UCSD-AML1 (cell line): ENCODE measurements around the gene TPP2.

ENCODE experiments used
- DNase-seq: peaks from one replicate; lab custom pipeline; 2025; ENCODE audit not compliant: unreplicated experiment; lab: John Stamatoyannopoulos, UW

TPP2 gene

GRCh38 chr13:102651892-102652291 is 55.1 kb downstream of the TPP2 start:
- no peak for DNase-seq

GRCh38 chr13:102654756-102655155 is 58.0 kb downstream of the TPP2 start:
- DNase-seq = no peak

- no peak for DNase-seq
Observed at GRCh38 chr13:102657630-102658029, 60.8 kb downstream of the TPP2 start.

- no peak for DNase-seq
Observed at GRCh38 chr13:102658660-102659059, 61.9 kb downstream of the TPP2 start.

GRCh38 chr13:102659168-102659713 is 62.5 kb downstream of the TPP2 start:
- DNase-seq = no peak

- no peak for DNase-seq
Observed at GRCh38 chr13:102667023-102667422, 70.2 kb downstream of the TPP2 start.

GRCh38 chr13:102667911-102668310 is 71.1 kb downstream of the TPP2 start:
- no peak for DNase-seq

- DNase-seq = no peak
Observed at GRCh38 chr13:102670130-102670529, 73.3 kb downstream of the TPP2 start.

- DNase-seq = no peak
Observed at GRCh38 chr13:102675115-102675514, 78.3 kb downstream of the TPP2 start.

- DNase-seq = no peak
Observed at GRCh38 chr13:102677122-102677521, 80.3 kb downstream of the TPP2 start.

- no peak for DNase-seq
Observed at GRCh38 chr13:102678339-102679107, 81.7 kb downstream of the TPP2 start.

- no peak for DNase-seq
Observed at GRCh38 chr13:102679449-102680132, 82.8 kb downstream of the TPP2 start.

GRCh38 chr13:102680133-102680717 is 83.4 kb downstream of the TPP2 start:
- no peak for DNase-seq

- DNase-seq = no peak
Observed at GRCh38 chr13:102680842-102681740, 84.3 kb downstream of the TPP2 start.

GRCh38 chr13:102682211-102682610 is 85.4 kb downstream of the TPP2 start:
- no peak for DNase-seq

- no peak for DNase-seq
Observed at GRCh38 chr13:102682727-102683126, 85.9 kb downstream of the TPP2 start.

- no peak for DNase-seq
Observed at GRCh38 chr13:102683637-102684036, 86.9 kb downstream of the TPP2 start.

- no peak for DNase-seq
Observed at GRCh38 chr13:102686024-102686423, 89.2 kb downstream of the TPP2 start.

GRCh38 chr13:102687520-102687919 is 90.7 kb downstream of the TPP2 start:
- DNase-seq = no peak

- DNase-seq = no peak
Observed at GRCh38 chr13:102688306-102688973, 91.7 kb downstream of the TPP2 start.
